Trophoblast cell (in vitro differentiated cells and primary cell): ENCODE results near the gene MYH14.

Source experiments
- DNase-seq, 2 donors: peaks; one replicate each; pipeline ENCODE4 v3.0.0-alpha.2; 2016
- H2AFZ ChIP-seq: 2 replicates; pipeline ENCODE4 v1.6.1; 2013; ENCODE audit warnings: low read length, moderate library complexity, mild to moderate bottlenecking; ENCODE audit not compliant: insufficient read depth, poor library complexity
- H2AK5ac ChIP-seq: 2 replicates; pipeline ENCODE4 v1.6.1; 2013; ENCODE audit warnings: mild to moderate bottlenecking, low read length
- H2BK120ac ChIP-seq: 2 replicates; pipeline ENCODE4 v1.6.1; 2013; ENCODE audit warnings: low read length, mild to moderate bottlenecking, moderate library complexity; ENCODE audit not compliant: insufficient read depth, poor library complexity
- H2BK12ac ChIP-seq: 2 replicates; pipeline ENCODE4 v1.6.1; 2013; ENCODE audit warnings: mild to moderate bottlenecking, low read length, moderate library complexity
- H2BK5ac ChIP-seq: 2 replicates; pipeline ENCODE4 v1.6.1; 2013; ENCODE audit warnings: low read length, low read depth, moderate library complexity, mild to moderate bottlenecking; ENCODE audit not compliant: poor library complexity
- H3K14ac ChIP-seq: 2 replicates; pipeline ENCODE4 v1.6.1; 2013; ENCODE audit warnings: mild to moderate bottlenecking, low read length
- H3K18ac ChIP-seq: 2 replicates; pipeline ENCODE4 v1.6.1; 2013; ENCODE audit warnings: mild to moderate bottlenecking, low read length
- H3K23ac ChIP-seq: 2 replicates; pipeline ENCODE4 v1.6.1; 2013; ENCODE audit warnings: low read length
- H3K27ac ChIP-seq: 2 replicates; pipeline ENCODE4 v1.5.1; 2013; ENCODE audit warnings: low read depth, mild to moderate bottlenecking, inconsistent platforms, low read length, moderate library complexity
- H3K27me3 ChIP-seq: 2 replicates; pipeline ENCODE4 v1.6.1; 2013; ENCODE audit warnings: inconsistent platforms, mild to moderate bottlenecking, low read length, moderate library complexity; ENCODE audit not compliant: insufficient read depth
- H3K36me3 ChIP-seq, 2 experiments: 1 replicate in 1 of 2; 2 replicates in 1 of 2; pipeline ENCODE4 v1.6.1; 2013; ENCODE audit warnings: low read length in 2 of 2, mild to moderate bottlenecking in 2 of 2, moderate library complexity in 1 of 2; ENCODE audit not compliant: insufficient read depth in 2 of 2, control insufficient read depth in 1 of 2
- H3K4ac ChIP-seq: 2 replicates; pipeline ENCODE4 v1.6.1; 2013; ENCODE audit warnings: low read depth, mild to moderate bottlenecking, low read length, moderate library complexity
- H3K4me1 ChIP-seq, 2 experiments: 1 replicate in 1 of 2; 2 replicates in 1 of 2; pipeline ENCODE4 v1.6.1; 2013; ENCODE audit warnings: low read length in 2 of 2, mild to moderate bottlenecking in 2 of 2, moderate library complexity in 1 of 2; ENCODE audit not compliant: insufficient read depth in 2 of 2, control insufficient read depth in 1 of 2
- H3K4me2 ChIP-seq: 2 replicates; pipeline ENCODE4 v1.6.1; 2013; ENCODE audit warnings: inconsistent platforms, mild to moderate bottlenecking, low read length, moderate library complexity
- H3K4me3 ChIP-seq: 2 replicates; pipeline ENCODE4 v1.5.1; 2013; ENCODE audit warnings: mild to moderate bottlenecking, low read depth, low read length, inconsistent platforms
- H3K79me1 ChIP-seq: one replicate; pipeline ENCODE4 v1.6.1; 2013; ENCODE audit warnings: low read length
- H3K79me2 ChIP-seq: 2 replicates; pipeline ENCODE4 v1.6.1; 2013; ENCODE audit warnings: low read length, mild to moderate bottlenecking; ENCODE audit not compliant: control insufficient read depth, insufficient read depth, poor library complexity
- H3K9ac ChIP-seq: 2 replicates; pipeline ENCODE4 v1.6.1; 2013; ENCODE audit warnings: mild to moderate bottlenecking, low read length
- H3K9me3 ChIP-seq: 2 replicates; pipeline ENCODE4 v1.6.1; 2013; ENCODE audit warnings: low read depth, mild to moderate bottlenecking, control low read depth, inconsistent platforms, low read length; ENCODE audit not compliant: insufficient read depth
- H4K12ac ChIP-seq: 2 replicates; pipeline ENCODE4 v1.6.1; 2013; ENCODE audit warnings: low read depth, mild to moderate bottlenecking, low read length, moderate library complexity
- H4K8ac ChIP-seq: 2 replicates; pipeline ENCODE4 v1.6.1; 2013; ENCODE audit warnings: low read depth, mild to moderate bottlenecking, low read length, moderate library complexity
- H4K91ac ChIP-seq: one replicate; pipeline ENCODE4 v1.6.1; 2013; ENCODE audit warnings: low read depth, mild to moderate bottlenecking, low read length, moderate library complexity
- WGBS: extraction: QIAGEN DNeasy Blood & Tissue Kit; methylation state at CpG from one replicate; pipeline ENCODE4 v1.1.7; 2013; ENCODE audit warnings: missing lambda C conversion rate; ENCODE audit not compliant: insufficient read length, insufficient coverage; ENCODE audit errors: extremely low coverage; 5-methylcytosine and 5-hydroxymethylcytosine counted together

Gene MYH14

GRCh38 chr19:50277966-50278580, 74.7 kb downstream of the MYH14 start:
- H3K4me2 ChIP-seq: no peak overlapping the region
- DNase-seq: no peak
- H3K4me1 ChIP-seq: no peaks in the 10 kb centered on the region
- no peak overlapping the region for H3K14ac ChIP-seq
- H3K18ac ChIP-seq: no peak overlapping the region
- no peak overlapping the region for H3K23ac ChIP-seq
- no peaks in the 10 kb centered on the region for H3K79me1 ChIP-seq
- peaks cover 2% of the 10 kb centered on the region for H3K79me2 ChIP-seq
- no CpG with 5 or more reads among the region's 14 CpGs for WGBS
- H3K4me3 ChIP-seq: no peak overlapping the region
- H4K8ac ChIP-seq: no peak overlapping the region
- H2BK12ac ChIP-seq: no peak overlapping the region
- no peak overlapping the region for H3K9ac ChIP-seq
- H2BK120ac ChIP-seq: no peak overlapping the region
- no peak overlapping the region for H2BK5ac ChIP-seq
- no peaks in the 10 kb centered on the region for H3K27me3 ChIP-seq
- no peak overlapping the region for H3K27ac ChIP-seq
- H4K91ac ChIP-seq: no peak overlapping the region
- H2AFZ ChIP-seq: no peak overlapping the region
- no peak overlapping the region for H2AK5ac ChIP-seq
- H3K36me3 ChIP-seq: peaks cover 2 to 21% of the 10 kb centered on the region in 2 experiments
- no peak overlapping the region for H3K4ac ChIP-seq
- H4K12ac ChIP-seq: no peak overlapping the region
- H3K9me3 ChIP-seq: peaks cover 4% of the 10 kb centered on the region

DNA sequence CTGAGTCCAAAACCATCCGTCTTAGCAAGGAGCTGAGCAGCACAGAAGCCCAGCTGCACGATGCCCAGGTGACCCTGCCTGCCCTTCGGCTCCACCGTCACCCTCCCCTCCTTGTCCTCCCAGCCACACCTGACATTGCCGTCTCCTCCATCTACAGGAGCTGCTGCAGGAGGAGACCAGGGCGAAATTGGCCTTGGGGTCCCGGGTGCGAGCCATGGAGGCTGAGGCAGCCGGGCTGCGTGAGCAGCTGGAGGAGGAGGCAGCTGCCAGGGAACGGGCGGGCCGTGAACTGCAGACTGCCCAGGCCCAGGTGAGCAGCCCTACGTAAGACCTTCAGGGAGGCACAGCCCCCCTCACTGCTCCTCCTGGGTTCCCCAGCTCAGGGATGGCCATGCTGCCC, 76.7 kb downstream of the MYH14 start:
- H2AK5ac ChIP-seq: no peak overlapping the region
- no peak overlapping the region for H3K4me3 ChIP-seq
- no peak overlapping the region for H4K8ac ChIP-seq
- no peak overlapping the region for H2BK5ac ChIP-seq
- H4K12ac ChIP-seq: no peak overlapping the region
- no peak overlapping the region for H3K9ac ChIP-seq
- H3K4me1 ChIP-seq: no peaks in the 10 kb centered on the region
- H3K79me2 ChIP-seq: peaks cover 2% of the 10 kb centered on the region
- no peak overlapping the region for H3K4ac ChIP-seq
- no peak overlapping the region for H2BK12ac ChIP-seq
- no peak overlapping the region for H3K23ac ChIP-seq
- H3K14ac ChIP-seq: no peak overlapping the region
- H3K9me3 ChIP-seq: peaks cover 6% of the 10 kb centered on the region
- H4K91ac ChIP-seq: no peak overlapping the region
- no peak overlapping the region for H2BK120ac ChIP-seq
- no peak overlapping the region for H3K18ac ChIP-seq
- no peak overlapping the region for H2AFZ ChIP-seq
- peaks cover 2 to 20% of the 10 kb centered on the region in 2 experiments for H3K36me3 ChIP-seq
- DNase-seq: no peak
- H3K79me1 ChIP-seq: no peaks in the 10 kb centered on the region
- WGBS: no CpG with 5 or more reads among the region's 14 CpGs
- no peak overlapping the region for H3K4me2 ChIP-seq
- no peaks in the 10 kb centered on the region for H3K27me3 ChIP-seq
- H3K27ac ChIP-seq: no peak overlapping the region

DNA sequence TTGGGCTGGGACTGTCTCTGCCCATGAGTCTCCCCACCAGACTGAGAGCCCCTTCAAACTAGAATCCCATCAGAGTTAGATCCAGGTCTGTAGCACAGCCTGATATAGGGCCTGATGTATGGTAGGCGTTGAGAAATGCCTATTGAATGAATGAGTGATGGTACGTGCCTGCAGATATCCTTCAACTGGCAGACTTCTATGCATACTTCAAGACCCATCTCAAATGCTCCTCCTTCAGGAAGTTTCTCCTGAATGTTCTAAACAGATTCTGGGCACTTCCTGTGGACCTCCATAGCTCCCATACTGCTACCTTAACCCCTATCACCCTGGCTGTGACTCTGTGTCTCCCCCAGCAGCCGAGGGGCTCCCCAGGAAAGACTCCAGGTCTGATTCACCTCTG, 77.6 kb downstream of the MYH14 start:
- no peak overlapping the region for H2BK5ac ChIP-seq
- no peak overlapping the region for H2AFZ ChIP-seq
- H3K27me3 ChIP-seq: no peaks in the 10 kb centered on the region
- H4K91ac ChIP-seq: no peak overlapping the region
- no peak overlapping the region for H2BK12ac ChIP-seq
- peaks cover 5% of the 10 kb centered on the region for H3K9me3 ChIP-seq
- H3K4me3 ChIP-seq: no peak overlapping the region
- H2AK5ac ChIP-seq: no peak overlapping the region
- H3K14ac ChIP-seq: no peak overlapping the region
- no peak overlapping the region for H4K12ac ChIP-seq
- no CpG with 5 or more reads among the region's 3 CpGs for WGBS
- H3K18ac ChIP-seq: no peak overlapping the region
- H3K9ac ChIP-seq: no peak overlapping the region
- H4K8ac ChIP-seq: no peak overlapping the region
- no peak overlapping the region for H3K4ac ChIP-seq
- no peak overlapping the region for H3K4me2 ChIP-seq
- H2BK120ac ChIP-seq: no peak overlapping the region
- H3K27ac ChIP-seq: no peak overlapping the region
- H3K4me1 ChIP-seq: no peaks in the 10 kb centered on the region
- no peaks in the 10 kb centered on the region for H3K79me1 ChIP-seq
- peaks cover 2% of the 10 kb centered on the region for H3K79me2 ChIP-seq
- H3K36me3 ChIP-seq: peaks cover 0 to 16% of the 10 kb centered on the region in 2 experiments
- H3K23ac ChIP-seq: no peak overlapping the region
- no peak for DNase-seq

DNA sequence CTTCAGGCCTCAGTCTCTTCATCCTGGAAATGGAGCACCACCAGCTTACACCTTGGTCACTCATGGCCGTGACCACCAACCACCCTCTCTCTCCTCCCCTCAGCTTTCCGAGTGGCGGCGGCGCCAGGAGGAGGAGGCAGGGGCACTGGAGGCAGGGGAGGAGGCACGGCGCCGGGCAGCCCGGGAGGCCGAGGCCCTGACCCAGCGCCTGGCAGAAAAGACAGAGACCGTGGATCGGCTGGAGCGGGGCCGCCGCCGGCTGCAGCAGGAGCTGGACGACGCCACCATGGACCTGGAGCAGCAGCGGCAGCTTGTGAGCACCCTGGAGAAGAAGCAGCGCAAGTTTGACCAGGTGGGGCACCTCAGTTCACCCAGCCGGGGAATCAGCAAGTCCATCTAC, 78.1 kb downstream of the MYH14 start:
- H3K27me3 ChIP-seq: no peaks in the 10 kb centered on the region
- no peak overlapping the region for H4K8ac ChIP-seq
- H3K79me2 ChIP-seq: peaks cover 2% of the 10 kb centered on the region
- no peak overlapping the region for H2BK12ac ChIP-seq
- H2BK5ac ChIP-seq: no peak overlapping the region
- no peak overlapping the region for H3K23ac ChIP-seq
- H3K27ac ChIP-seq: no peak overlapping the region
- H2BK120ac ChIP-seq: no peak overlapping the region
- no peak overlapping the region for H3K18ac ChIP-seq
- H3K36me3 ChIP-seq: peaks cover 3 to 18% of the 10 kb centered on the region in 2 experiments
- H3K79me1 ChIP-seq: no peaks in the 10 kb centered on the region
- H3K4me3 ChIP-seq: no peak overlapping the region
- H2AK5ac ChIP-seq: no peak overlapping the region
- no peak overlapping the region for H4K91ac ChIP-seq
- H3K14ac ChIP-seq: no peak overlapping the region
- DNase-seq: no peak
- H3K9ac ChIP-seq: no peak overlapping the region
- no CpG with 5 or more reads among the region's 22 CpGs for WGBS
- H3K4me2 ChIP-seq: no peak overlapping the region
- H3K9me3 ChIP-seq: peaks cover 6% of the 10 kb centered on the region
- H2AFZ ChIP-seq: no peak overlapping the region
- H3K4ac ChIP-seq: no peak overlapping the region
- no peaks in the 10 kb centered on the region for H3K4me1 ChIP-seq
- H4K12ac ChIP-seq: no peak overlapping the region
